ENCODE measurements around the gene FCN3.

Gene FCN3

GRCh38 chr1:27335506-27336422 is 38.9 kb downstream of the FCN3 start:
- DNase-seq: no peak

- no peak for DNase-seq
Measured at GRCh38 chr1:27333717-27334279, 40.8 kb downstream of the FCN3 start.

- DNase-seq: no peak
Measured at GRCh38 chr1:27332536-27333281, 41.9 kb downstream of the FCN3 start.

- no peak for DNase-seq
Measured at GRCh38 chr1:27331922-27332321, 42.7 kb downstream of the FCN3 start.

GRCh38 chr1:27331426-27331825 is 43.2 kb downstream of the FCN3 start:
- DNase-seq: no peak

GRCh38 chr1:27330786-27331185 is 43.8 kb downstream of the FCN3 start:
- DNase-seq: no peak

GRCh38 chr1:27327964-27328363 is 46.7 kb downstream of the FCN3 start:
- DNase-seq: no peak

- DNase-seq: no peak
Measured at GRCh38 chr1:27325286-27325685, 49.3 kb downstream of the FCN3 start.

GRCh38 chr1:27322569-27323240 is 51.9 kb downstream of the FCN3 start:
- DNase-seq: no peak

- DNase-seq: peak; percentile 96
Measured at GRCh38 chr1:27321813-27322568, 52.6 kb downstream of the FCN3 start, which contains the start of gene TMEM222. TMEM222 (plus strand) TSS chr1:27322163; CDS start chr1:27322198, 35 bp downstream.
